CD4-positive, alpha-beta memory T cell (primary cell): Measurements from ENCODE around the gene SFXN4. TPM values are rescaled to one million over a fixed set of nuclear protein-coding genes. Genes with fewer than 3 reads are reported as not detected.

ENCODE experiments used
- CTCF ChIA-PET: fragments of 350-600 bp; sonication (Branson Sonifier 250); formaldehyde crosslinking; loops from one replicate; lab custom pipeline; 2021; ENCODE audit warnings: inconsistent platforms; ENCODE audit not compliant: partially characterized antibody; lab: Charles Lee
- POLR2A ChIA-PET: fragments of 350-600 bp; sonication (Branson Sonifier 250); formaldehyde crosslinking; loops from one replicate; lab custom pipeline; 2021; ENCODE audit not compliant: partially characterized antibody; lab: Charles Lee
- DNase-seq, 5 donors: peaks; one replicate each; pipeline versions ENCODE4 v3.0.0 to v3.0.0-alpha.2; 2020 to 2022; ENCODE audit warnings: mixed read lengths in 1 of 5
- H3K27ac ChIP-seq: one replicate; pipeline ENCODE4 v1.7.0; 2013; ENCODE audit warnings: low read depth, low read length
- H3K27me3 ChIP-seq: 2 replicates; pipeline ENCODE4 v1.7.0; 2013; ENCODE audit warnings: mild to moderate bottlenecking, low read length, moderate library complexity; ENCODE audit not compliant: insufficient read depth
- H3K36me3 ChIP-seq: 2 replicates; pipeline ENCODE4 v1.7.0; 2013; ENCODE audit warnings: mild to moderate bottlenecking, low read length, moderate library complexity; ENCODE audit not compliant: insufficient read depth
- H3K4me1 ChIP-seq: 2 replicates; pipeline ENCODE4 v1.7.0; 2013; ENCODE audit warnings: mild to moderate bottlenecking, low read length, moderate library complexity; ENCODE audit not compliant: insufficient read depth
- H3K4me3 ChIP-seq, 2 donors: one replicate each; pipeline ENCODE4 v1.7.0; 2013; ENCODE audit warnings: low read length in 2 of 2, mild to moderate bottlenecking in 1 of 2
- H3K9me3 ChIP-seq, 2 donors: one replicate each; pipeline ENCODE4 v1.7.0; 2013; ENCODE audit warnings: low read length in 2 of 2, control low read depth in 1 of 2; ENCODE audit not compliant: control insufficient read depth in 1 of 2
- H3K27ac Mint-ChIP-seq, 7 donors: one replicate each; pipeline ENCODE4 v1.8.0; 2020 to 2021; ENCODE audit warnings: mixed read lengths in 7 of 7, mild to moderate bottlenecking in 6 of 7, inconsistent platforms in 3 of 7, moderate library complexity in 3 of 7
- H3K27me3 Mint-ChIP-seq, 2 donors: one replicate each; pipeline ENCODE4 v1.8.0; 2020 to 2021; ENCODE audit warnings: mixed read lengths in 2 of 2
- H3K36me3 Mint-ChIP-seq, 2 donors: one replicate each; pipeline ENCODE4 v1.8.0; 2020 to 2021; ENCODE audit warnings: mixed read lengths in 2 of 2, inconsistent platforms in 1 of 2, mild to moderate bottlenecking in 1 of 2
- H3K4me1 Mint-ChIP-seq, 4 donors: one replicate each; pipeline ENCODE4 v1.8.0; 2020 to 2021; ENCODE audit warnings: mixed read lengths in 4 of 4, mild to moderate bottlenecking in 1 of 4
- H3K4me3 Mint-ChIP-seq, 8 donors: one replicate each; pipeline ENCODE4 v1.8.0; 2020 to 2021; ENCODE audit warnings: mixed read lengths in 8 of 8, mild to moderate bottlenecking in 7 of 8, moderate library complexity in 6 of 8, inconsistent platforms in 3 of 8
- H3K9me3 Mint-ChIP-seq, 8 donors: one replicate each; pipeline ENCODE4 v1.8.0; 2020 to 2021; ENCODE audit warnings: mixed read lengths in 8 of 8, mild to moderate bottlenecking in 5 of 8, inconsistent platforms in 3 of 8, moderate library complexity in 1 of 8
- intact Hi-C: fragments of 100-400 bp; cut with micrococcal nuclease; formaldehyde crosslinking; loops from one replicate; pipeline ENCODE4 v1.15.1; 2023
- polyA plus RNA-seq, 2 donors: library from polyadenylated mRNA; unstranded; fragments of 300-500 nt; fragmentation: Illumina TruSeq; gene quantifications; one replicate each; pipeline ENCODE4 v1.2.3, GENCODE V29; 2021
- total RNA-seq, 2 experiments: library from RNA; stranded (reverse); gene quantifications; one replicate each; pipeline ENCODE4 v1.2.3, GENCODE V29; 2021

SFXN4 gene
- total and polyA plus RNA-seq, 4 experiments from 2014 or later, result 13.9 to 18.5 (median 15.6) TPM

DNA sequence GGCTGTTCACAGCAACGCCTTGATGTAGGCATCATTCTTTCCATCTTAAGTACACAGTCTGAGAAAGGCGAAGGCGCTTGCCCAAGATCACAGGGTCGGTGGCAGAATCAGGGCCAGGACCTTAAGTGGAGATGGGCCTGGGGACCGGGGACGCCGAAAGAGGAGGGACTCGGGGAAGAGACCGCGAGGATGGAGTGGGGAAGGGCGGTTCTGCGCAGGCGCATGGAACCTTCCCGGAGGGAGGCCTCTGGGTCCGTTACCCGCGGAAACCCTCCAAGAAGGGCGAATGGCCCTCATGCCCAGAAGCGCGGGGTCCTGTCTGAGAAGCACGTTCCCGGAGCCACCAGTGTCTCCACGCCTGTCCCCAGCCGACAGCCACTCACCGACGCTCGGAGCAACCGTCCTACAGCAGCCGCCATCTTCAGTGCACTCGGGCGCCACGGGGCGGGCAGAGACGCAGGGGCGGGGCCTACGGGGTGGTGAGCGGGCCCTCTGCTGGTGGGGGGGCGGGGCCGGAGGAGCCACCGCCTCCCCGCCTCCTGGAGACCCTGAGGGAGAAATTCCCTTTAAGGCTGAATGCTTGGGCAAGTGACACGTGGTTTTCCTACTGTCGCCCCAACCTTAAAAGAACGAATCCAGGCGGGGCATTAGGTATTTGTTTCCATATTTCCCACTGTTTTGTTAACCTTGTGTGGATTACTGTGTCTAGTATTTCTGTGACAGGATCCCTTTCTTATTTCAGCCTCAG lies 13.0 kb upstream of the SFXN4 start, which contains the start of gene PRDX3:
PRDX3 (minus strand) TSS at position 441 of the 748 bp plus-strand sequence; CDS start at position 419, 22 bp downstream.
- H3K4me3 ChIP-seq, result peak within 1 kb of the TSS; percentile 96 to 100
- Mint-ChIP-seq H3K27ac (peak within 1 kb of the TSS; percentile 85 to 98 (median 96)), H3K4me1 (peaks cover 16 to 51% (median 34%) of the 10 kb centered on the region in 4 donors), H3K27me3 (no peaks in the 10 kb centered on the region), H3K9me3 (no peaks in the 10 kb centered on the region), H3K36me3 (peaks cover 5 to 33% of the 10 kb centered on the region in 2 donors), H3K4me3 (peak within 1 kb of the TSS; percentile 89 to 99 (median 96))
- peak within 1 kb of the TSS; percentile 81 for H3K27ac ChIP-seq
- H3K9me3 ChIP-seq, result no peaks in the 10 kb centered on the region
- intact Hi-C loops, result loop anchor here (1.0 to 5.0 kb wide), 7 partner anchors 13 to 546 kb away; partner anchors contain the start of genes EIF3A, GRK5 and SFXN4
- peaks cover 44% of the 10 kb centered on the region for H3K4me1 ChIP-seq
- ChIA-PET CTCF (interaction anchor here (0.9 to 2.8 kb wide), 4 partner anchors 14 to 423 kb away, joined by 3 to 11 read pairs (median 6); partner anchors contain the start of gene GRK5), POLR2A (interaction anchor here (1.0 to 1.5 kb wide), 6 partner anchors 12 to 98 kb away, joined by 3 to 8 read pairs (median 4); partner anchors contain the start of genes DENND10, EIF3A, GRK5 and SFXN4)
- DNase-seq, result peak; percentile 89 to 92 (median 89)
- peaks cover 8% of the 10 kb centered on the region for H3K36me3 ChIP-seq
- H3K27me3 ChIP-seq, result no peaks in the 10 kb centered on the region

DNA sequence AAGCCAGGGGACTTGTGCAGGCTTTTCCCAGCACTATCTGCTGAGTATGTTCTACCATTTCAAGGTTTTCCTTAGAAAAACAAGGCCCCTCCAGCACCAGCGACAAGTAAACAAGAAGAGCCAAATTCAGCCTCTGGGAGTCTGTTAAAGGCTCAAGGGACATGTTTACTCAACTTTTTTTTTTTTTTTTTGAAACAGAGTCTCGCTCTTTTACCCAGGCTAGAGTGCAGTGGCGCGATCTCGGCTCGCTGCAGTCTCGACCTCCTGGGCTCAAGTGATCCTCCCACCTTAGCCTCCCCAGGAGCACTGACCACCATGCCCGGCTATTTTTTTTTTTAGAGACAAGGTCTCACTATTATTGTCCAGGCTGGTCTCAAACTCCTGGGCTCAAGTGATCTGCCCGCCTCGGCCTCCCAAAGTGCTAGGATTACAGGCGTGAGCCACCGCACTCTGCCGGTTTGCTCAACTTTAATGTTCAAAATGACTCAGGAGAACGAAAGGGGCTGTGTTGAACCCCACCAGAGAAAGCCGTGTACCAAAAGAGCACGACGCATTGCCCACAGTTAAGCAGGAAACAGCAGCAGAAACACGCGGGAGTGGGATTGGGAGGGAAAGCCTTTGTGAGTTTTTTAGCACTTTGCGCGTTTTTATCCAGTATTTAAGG lies 12.3 kb upstream of the SFXN4 start:
- DNase-seq, result peak in 1 of 5 donors; percentile 46
- intact Hi-C loops, result loop anchor here (1.0 to 5.0 kb wide), 7 partner anchors 13 to 547 kb away; partner anchors contain the start of genes EIF3A, GRK5 and SFXN4
- ChIA-PET CTCF (no interaction called here), POLR2A (interaction anchor here (1.9 kb wide), 1 partner anchor 13 kb away, joined by 9 read pairs; the partner anchor contains the start of gene SFXN4)
- Histone ChIP-seq H3K4me3 (peak overlapping the region; percentile 96 to 100), H3K27ac (peak overlapping the region; percentile 81), H3K27me3 (no peaks in the 10 kb centered on the region), H3K9me3 (no peaks in the 10 kb centered on the region), H3K4me1 (peaks cover 44% of the 10 kb centered on the region), H3K36me3 (peaks cover 10% of the 10 kb centered on the region)
- Mint-ChIP-seq H3K4me1 (peaks cover 16 to 51% (median 34%) of the 10 kb centered on the region in 4 donors), H3K36me3 (peaks cover 5 to 34% of the 10 kb centered on the region in 2 donors), H3K9me3 (no peaks in the 10 kb centered on the region), H3K4me3 (peak overlapping the region; percentile 89 to 99 (median 96)), H3K27me3 (no peaks in the 10 kb centered on the region), H3K27ac (peak overlapping the region; percentile 85 to 98 (median 96))

DNA sequence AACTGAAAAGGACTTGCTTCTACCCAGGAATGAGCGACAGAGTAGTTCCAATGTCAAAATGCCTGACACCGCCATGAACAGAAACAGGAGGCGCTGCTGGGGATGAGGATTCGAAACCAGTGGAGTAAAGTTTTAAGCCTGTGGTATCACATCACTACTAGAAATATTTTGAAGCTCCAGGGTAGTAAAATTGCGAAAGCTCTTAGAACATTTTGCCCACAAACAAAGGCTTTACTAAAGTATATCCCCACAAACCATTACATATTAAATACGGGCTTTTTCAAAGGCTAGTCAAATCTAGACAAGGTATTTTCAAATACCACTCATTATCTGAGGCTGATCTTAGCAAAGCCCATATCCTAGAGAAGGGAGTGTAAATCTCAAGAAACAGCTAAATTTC lies 10.7 kb upstream of the SFXN4 start:
- Histone ChIP-seq H3K27ac (no peak overlapping the region), H3K36me3 (peaks cover 22% of the 10 kb centered on the region), H3K9me3 (no peaks in the 10 kb centered on the region), H3K4me1 (peaks cover 44% of the 10 kb centered on the region), H3K27me3 (no peaks in the 10 kb centered on the region), H3K4me3 (no peak overlapping the region)
- DNase-seq, result no peak
- CTCF ChIA-PET, result interaction anchor here (0.7 to 1.3 kb wide), 2 partner anchors 9 to 12 kb away, joined by 3 read pairs; no protein-coding TSS in a partner anchor
- Mint-ChIP-seq H3K27me3 (no peaks in the 10 kb centered on the region), H3K27ac (peak overlapping the region in 6 of 7 donors; percentile 48 to 98 (median 74)), H3K4me3 (peak overlapping the region in 5 of 8 donors; percentile 38 to 99 (median 65)), H3K36me3 (peaks cover 16 to 48% of the 10 kb centered on the region in 2 donors), H3K4me1 (peaks cover 16 to 51% (median 35%) of the 10 kb centered on the region in 4 donors), H3K9me3 (no peaks in the 10 kb centered on the region)
- intact Hi-C loops, result loop anchor here (5.0 kb wide), 2 partner anchors 44 to 144 kb away; no protein-coding TSS in a partner anchor
- POLR2A ChIA-PET, result interaction anchor here (1.1 to 1.9 kb wide), 3 partner anchors 8 to 31 kb away, joined by 4 to 9 read pairs (median 5); partner anchors contain the start of genes GRK5 and SFXN4

DNA sequence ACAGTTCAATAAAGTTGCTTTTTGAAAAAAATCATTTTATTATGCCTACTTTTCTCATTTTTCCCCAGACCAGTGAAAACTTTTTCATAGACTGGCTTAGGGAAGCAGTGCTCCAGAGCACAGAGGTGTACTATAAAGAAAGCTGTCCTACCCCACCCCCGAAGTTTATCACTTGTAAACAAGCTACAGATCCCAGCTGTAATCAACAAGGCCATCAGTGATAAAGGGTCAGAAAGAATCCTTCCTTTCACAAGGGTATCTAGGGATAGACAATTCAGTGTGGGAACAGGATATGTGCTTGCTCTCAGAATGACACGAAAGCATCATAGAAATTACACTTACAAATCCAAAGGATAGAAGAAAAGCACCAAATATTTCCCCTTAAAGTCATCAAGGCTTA lies 8.6 kb upstream of the SFXN4 start:
- Mint-ChIP-seq H3K36me3 (peaks cover 23 to 60% of the 10 kb centered on the region in 2 donors), H3K4me1 (peaks cover 16 to 41% (median 30%) of the 10 kb centered on the region in 4 donors), H3K27ac (no peak overlapping the region), H3K9me3 (no peaks in the 10 kb centered on the region), H3K4me3 (no peak overlapping the region), H3K27me3 (no peaks in the 10 kb centered on the region)
- peaks cover 38% of the 10 kb centered on the region for H3K4me1 ChIP-seq
- peaks cover 35% of the 10 kb centered on the region for H3K36me3 ChIP-seq
- H3K9me3 ChIP-seq, result no peaks in the 10 kb centered on the region
- H3K4me3 ChIP-seq, result no peak overlapping the region
- ChIA-PET POLR2A (no interaction called here), CTCF (interaction anchor here (1.2 kb wide), 1 partner anchor 9 kb away, joined by 3 read pairs; no protein-coding TSS in a partner anchor)
- no peaks in the 10 kb centered on the region for H3K27me3 ChIP-seq
- DNase-seq, result no peak
- no peak overlapping the region for H3K27ac ChIP-seq
- intact Hi-C loops, result no loop called here

DNA sequence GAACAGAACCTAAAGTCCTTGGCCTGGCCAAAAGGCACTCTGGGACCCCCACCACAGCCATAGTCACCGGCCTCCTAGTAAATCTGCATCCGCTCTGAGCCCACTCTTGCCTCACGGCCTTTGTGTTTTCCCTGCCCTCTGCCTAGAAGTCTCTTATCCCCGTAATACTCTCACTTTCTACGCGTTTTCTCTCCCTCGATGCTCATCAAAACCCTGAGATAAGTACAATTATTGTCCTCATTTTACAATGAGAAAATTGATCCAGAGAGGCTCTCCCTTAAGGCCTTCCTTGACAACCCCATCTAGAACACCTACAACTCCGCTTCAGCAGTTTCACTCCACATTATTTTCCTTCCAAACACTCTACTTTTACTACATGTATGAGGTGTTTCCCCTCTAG lies 1.5 kb upstream of the SFXN4 start:
- DNase-seq, result no peak
- intact Hi-C loops, result loop anchor here (5.0 kb wide), 1 partner anchor 40 kb away; the partner anchor contains the start of gene GRK5
- Histone ChIP-seq H3K27me3 (no peaks in the 10 kb centered on the region), H3K9me3 (no peaks in the 10 kb centered on the region), H3K4me3 (no peak overlapping the region), H3K27ac (no peak overlapping the region), H3K36me3 (peaks cover 29% of the 10 kb centered on the region), H3K4me1 (peaks cover 20% of the 10 kb centered on the region)
- Mint-ChIP-seq H3K27me3 (no peaks in the 10 kb centered on the region), H3K4me1 (peaks cover 9 to 38% (median 25%) of the 10 kb centered on the region in 4 donors), H3K36me3 (peaks cover 15 to 48% of the 10 kb centered on the region in 2 donors), H3K9me3 (no peaks in the 10 kb centered on the region), H3K27ac (peak overlapping the region; percentile 53 to 96 (median 87)), H3K4me3 (peak overlapping the region in 7 of 8 donors; percentile 90 to 94 (median 92))
- POLR2A ChIA-PET, result interaction anchor here (1.1 to 3.2 kb wide), 2 partner anchors 10 to 35 kb away, joined by 5 to 10 read pairs; no protein-coding TSS in a partner anchor
- CTCF ChIA-PET, result interaction anchor here (0.5 to 0.6 kb wide), 2 partner anchors 9 to 749 kb away, joined by 3 read pairs; no protein-coding TSS in a partner anchor

DNA sequence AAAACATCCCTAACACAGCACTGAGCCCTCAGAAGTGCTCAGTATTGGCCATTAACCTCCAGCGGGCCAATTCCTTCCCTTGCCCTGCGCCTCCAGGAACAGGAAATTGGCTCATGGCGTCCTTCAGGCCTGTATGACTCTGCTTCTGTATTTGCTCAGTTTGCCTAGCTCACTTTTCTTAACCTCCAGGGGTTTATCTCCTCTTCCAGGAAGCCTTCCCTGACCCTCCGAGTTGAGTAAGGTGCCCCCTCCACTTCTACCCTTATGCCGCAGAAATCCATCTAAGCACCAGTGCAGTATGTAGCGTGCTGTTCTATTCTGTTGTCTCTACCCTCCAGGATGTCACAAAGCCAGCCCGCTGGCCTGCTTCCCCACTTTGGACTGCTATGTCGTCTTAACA lies 1.1 kb upstream of the SFXN4 start:
- H3K4me1 ChIP-seq, result peaks cover 20% of the 10 kb centered on the region
- DNase-seq, result no peak
- no peaks in the 10 kb centered on the region for H3K9me3 ChIP-seq
- H3K27me3 Mint-ChIP-seq, result no peaks in the 10 kb centered on the region
- peak overlapping the region; percentile 65 for H3K27ac ChIP-seq
- peaks cover 10 to 47% of the 10 kb centered on the region in 2 donors for H3K36me3 Mint-ChIP-seq
- ChIA-PET POLR2A (interaction anchor here (2.9 to 3.4 kb wide), 3 partner anchors 35 to 137 kb away, joined by 10 to 16 read pairs (median 12); partner anchors contain the start of genes GRK5 and NANOS1), CTCF (interaction anchor here (0.5 kb wide), 1 partner anchor 749 kb away, joined by 3 read pairs; no protein-coding TSS in a partner anchor)
- intact Hi-C loops, result loop anchor here (5.0 kb wide), 1 partner anchor 41 kb away; the partner anchor contains the start of gene GRK5
- peaks cover 26% of the 10 kb centered on the region for H3K36me3 ChIP-seq
- no peak overlapping the region for H3K4me3 ChIP-seq
- H3K27ac Mint-ChIP-seq, result peak overlapping the region; percentile 82 to 96 (median 94)
- H3K9me3 Mint-ChIP-seq, result no peaks in the 10 kb centered on the region
- no peaks in the 10 kb centered on the region for H3K27me3 ChIP-seq
- H3K4me1 Mint-ChIP-seq, result peaks cover 9 to 43% (median 27%) of the 10 kb centered on the region in 4 donors
- peak overlapping the region; percentile 90 to 94 (median 92) for H3K4me3 Mint-ChIP-seq
